Ovary (tissue), 9 donors: Measurements from ENCODE around the gene ADGRF5. TPM values are rescaled to one million over a fixed set of nuclear protein-coding genes. Genes with fewer than 3 reads are reported as not detected.

Experiments used
- DNase-seq, 5 donors: peaks; one replicate each; pipeline ENCODE4 v3.0.0-alpha.2; 2019 to 2020
- H3K27ac ChIP-seq, 2 donors: fragments of 200-600 bp; one replicate each; pipeline versions ENCODE4 v1.5.1 to v1.8.0; 2019 to 2022
- H3K27me3 ChIP-seq: fragments of 200-600 bp; one replicate; pipeline ENCODE4 v1.8.0; 2022
- H3K36me3 ChIP-seq: fragments of 200-600 bp; sonication (generic); one replicate; pipeline ENCODE4 v1.5.1; 2019
- H3K4me1 ChIP-seq: one replicate; pipeline ENCODE4 v1.8.1; 2013; ENCODE audit warnings: mild to moderate bottlenecking, moderate library complexity; ENCODE audit not compliant: insufficient read depth
- H3K4me3 ChIP-seq: fragments of 200-600 bp; sonication (generic); one replicate; pipeline ENCODE4 v1.5.1; 2017
- H3K9me3 ChIP-seq, 2 donors: fragments of 200-600 bp in 1 of 2; sonication (generic) in 1 of 2; one replicate each; pipeline versions ENCODE4 v1.5.1 to v1.8.1; 2013 to 2019; ENCODE audit warnings: mild to moderate bottlenecking in 1 of 2, moderate library complexity in 1 of 2
- EP300 ChIP-seq: sonication (generic); formaldehyde crosslinking; IDR thresholded peaks from one replicate; pipeline ENCODE4 v1.6.1; 2017; ENCODE audit warnings: antibody characterized with exemption
- POLR2A ChIP-seq: fragments of 450-650 bp; IDR thresholded peaks from one replicate; pipeline ENCODE4 v1.6.1; 2017; ENCODE audit warnings: antibody characterized with exemption, mild to moderate bottlenecking, moderate library complexity
- WGBS, 3 donors: extraction: QIAGEN DNeasy Blood & Tissue Kit in 1 of 3; methylation state at CpG; one replicate each; pipeline versions ENCODE4 v1.1.5 to v1.1.7; 2013 to 2017; 5-methylcytosine and 5-hydroxymethylcytosine counted together
- intact Hi-C, 4 donors: fragments of 100-400 bp; cut with DNase I; formaldehyde crosslinking; loops; one replicate each; pipeline versions ENCODE4 v1.11.0 to v1.15.1; 2022 to 2023
- polyA plus RNA-seq, 2 donors: library from polyadenylated mRNA; stranded (reverse); fragments of 200-250 nt in 1 of 2; fragments of 350-450 nt in 1 of 2; fragmentation: Illumina TruSeq in 1 of 2; extraction: RNeasy Lipid Tissue Mini Kit (QIAGEN cat#74804) in 1 of 2; gene quantifications; one replicate each; pipeline ENCODE4 v1.2.3, GENCODE V29; 2013 to 2014
- total RNA-seq, 7 donors: library from RNA; depleted of rRNA in 2 of 7; stranded (reverse); fragments of >200 nt in 2 of 7; fragmentation: NEBNext Ultra II Directional in 3 of 7; extraction: Animal tissue kit (Norgen Biotek cat#: 25700) in 3 of 7; gene quantifications; one replicate each; pipeline versions ENCODE4 v1.1.0 to v1.2.4, GENCODE V29; 2016 to 2023
- TF ChIP-seq, protein P1 (sequence below), 3 donors: fragments of 450-650 bp in 2 of 3; fragments of 200-600 bp in 1 of 3; IDR thresholded peaks; one replicate each; pipeline versions ENCODE4 v1.5.1 to v1.8.0; 2016 to 2022; ENCODE audit warnings: antibody characterized with exemption in 3 of 3, mild to moderate bottlenecking in 1 of 3
- donor health status: DM: no; HTN: no; CAD: no; lungs with moderate emphysema.
- donor health status: DM: no; HTN: no; CAD: no.
- donor health status: Bipolar disorder and iron deficiency.
- donor health status: DM: yes; HTN: yes; CAD: no.
- donor health status: DM: no; HTN: no; CAD: no.
- donor health status: DM: yes; HTN: yes; CAD: no.

The ADGRF5 gene
- total and polyA plus RNA-seq, 9 donors, result 4.7 to 41.2 (median 10.6) TPM

- intact Hi-C loops, result no loop called here
- Histone ChIP-seq H3K36me3 (no peaks in the 10 kb centered on the region), H3K9me3 (no peaks in the 10 kb centered on the region), H3K4me1 (no peaks in the 10 kb centered on the region), H3K27me3 (no peaks in the 10 kb centered on the region), H3K4me3 (no peak overlapping the region), H3K27ac (no peak overlapping the region)
- no peak for DNase-seq
- TF ChIP-seq EP300 (no peak), POLR2A (no peak)
- TF ChIP-seq, protein P1, sequence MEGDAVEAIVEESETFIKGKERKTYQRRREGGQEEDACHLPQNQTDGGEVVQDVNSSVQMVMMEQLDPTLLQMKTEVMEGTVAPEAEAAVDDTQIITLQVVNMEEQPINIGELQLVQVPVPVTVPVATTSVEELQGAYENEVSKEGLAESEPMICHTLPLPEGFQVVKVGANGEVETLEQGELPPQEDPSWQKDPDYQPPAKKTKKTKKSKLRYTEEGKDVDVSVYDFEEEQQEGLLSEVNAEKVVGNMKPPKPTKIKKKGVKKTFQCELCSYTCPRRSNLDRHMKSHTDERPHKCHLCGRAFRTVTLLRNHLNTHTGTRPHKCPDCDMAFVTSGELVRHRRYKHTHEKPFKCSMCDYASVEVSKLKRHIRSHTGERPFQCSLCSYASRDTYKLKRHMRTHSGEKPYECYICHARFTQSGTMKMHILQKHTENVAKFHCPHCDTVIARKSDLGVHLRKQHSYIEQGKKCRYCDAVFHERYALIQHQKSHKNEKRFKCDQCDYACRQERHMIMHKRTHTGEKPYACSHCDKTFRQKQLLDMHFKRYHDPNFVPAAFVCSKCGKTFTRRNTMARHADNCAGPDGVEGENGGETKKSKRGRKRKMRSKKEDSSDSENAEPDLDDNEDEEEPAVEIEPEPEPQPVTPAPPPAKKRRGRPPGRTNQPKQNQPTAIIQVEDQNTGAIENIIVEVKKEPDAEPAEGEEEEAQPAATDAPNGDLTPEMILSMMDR (IDR thresholded peaks at IDR 0.05), result no peak
- 91 to 97% (median 95%) methylated on average over 6 of the region's 6 CpGs for whole genome bisulfite sequencing, 3 donors
These were observed 34.7 kb upstream of the ADGRF5 start for GRCh38 chr6:46956409-46956808.

DNA sequence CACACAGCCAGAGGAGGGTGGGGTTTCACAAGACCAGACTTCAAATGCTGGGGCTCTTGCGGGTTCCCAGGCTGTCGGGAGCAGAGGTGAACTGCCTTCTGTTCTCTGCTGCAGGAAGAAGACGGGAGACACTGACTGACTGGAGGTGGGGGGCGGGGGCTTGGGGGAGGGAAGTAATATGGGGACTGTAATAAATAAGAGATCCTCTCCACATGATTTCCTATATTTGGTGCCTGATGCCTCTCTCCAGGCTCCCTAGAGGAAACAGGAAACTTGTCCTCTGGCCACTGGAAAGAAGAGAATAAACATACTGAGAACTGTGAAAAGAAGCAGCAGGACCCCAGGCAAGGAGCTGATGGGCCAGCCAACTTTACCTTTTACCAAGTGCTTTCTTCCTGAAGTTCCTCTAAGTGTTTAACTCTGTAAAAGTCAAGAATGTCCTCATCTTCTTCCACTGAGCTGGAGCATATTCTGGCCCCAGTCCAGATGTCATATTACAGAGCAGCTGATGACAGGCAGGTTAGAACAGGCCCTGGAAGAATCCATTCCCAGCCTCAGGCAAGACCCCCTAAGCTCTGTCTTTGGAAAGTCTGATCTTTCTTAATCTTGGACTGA lies 33.2 kb upstream of the ADGRF5 start:
- Histone ChIP-seq H3K9me3 (no peaks in the 10 kb centered on the region), H3K4me3 (no peak overlapping the region), H3K27ac (no peak overlapping the region), H3K27me3 (no peaks in the 10 kb centered on the region), H3K36me3 (no peaks in the 10 kb centered on the region), H3K4me1 (no peaks in the 10 kb centered on the region)
- TF ChIP-seq, protein P1 (IDR thresholded peaks at IDR 0.05), result no peak
- TF ChIP-seq EP300, result no peak
- no peak for TF ChIP-seq POLR2A
- DNase-seq, result no peak
- intact Hi-C loops, result no loop called here
- 40 to 54% (median 50%) methylated on average over 4 of the region's 4 CpGs for WGBS, 3 donors

DNA sequence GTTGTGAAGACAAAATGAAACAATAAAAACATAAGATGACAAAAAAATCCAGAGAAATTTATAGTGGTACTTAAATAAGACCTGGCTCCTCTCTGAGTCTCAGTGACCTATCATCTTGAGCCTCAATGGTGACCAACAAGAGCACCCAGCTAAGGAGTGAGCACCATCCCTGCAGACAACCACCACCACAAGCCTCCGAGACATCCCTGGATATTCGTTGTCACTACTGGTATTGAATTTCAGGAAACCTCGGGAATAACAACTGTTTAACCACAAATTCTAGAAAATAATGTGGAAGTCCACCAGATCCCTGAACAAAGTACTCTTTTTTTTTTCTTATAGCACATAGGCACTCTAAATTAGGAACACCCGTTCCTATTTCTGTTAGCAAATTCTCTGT lies 32.2 kb upstream of the ADGRF5 start:
- WGBS, 3 donors, result 63 to 71% (median 66%) methylated on average over 4 of the region's 4 CpGs
- H3K4me3 ChIP-seq, result no peak overlapping the region
- H3K9me3 ChIP-seq, result no peaks in the 10 kb centered on the region
- no peak for DNase-seq
- intact Hi-C loops, result no loop called here
- H3K27ac ChIP-seq, result no peak overlapping the region
- no peaks in the 10 kb centered on the region for H3K27me3 ChIP-seq
- TF ChIP-seq POLR2A, result no peak
- TF ChIP-seq, protein P1 (IDR thresholded peaks at IDR 0.05), result no peak
- no peaks in the 10 kb centered on the region for H3K36me3 ChIP-seq
- H3K4me1 ChIP-seq, result no peaks in the 10 kb centered on the region

DNA sequence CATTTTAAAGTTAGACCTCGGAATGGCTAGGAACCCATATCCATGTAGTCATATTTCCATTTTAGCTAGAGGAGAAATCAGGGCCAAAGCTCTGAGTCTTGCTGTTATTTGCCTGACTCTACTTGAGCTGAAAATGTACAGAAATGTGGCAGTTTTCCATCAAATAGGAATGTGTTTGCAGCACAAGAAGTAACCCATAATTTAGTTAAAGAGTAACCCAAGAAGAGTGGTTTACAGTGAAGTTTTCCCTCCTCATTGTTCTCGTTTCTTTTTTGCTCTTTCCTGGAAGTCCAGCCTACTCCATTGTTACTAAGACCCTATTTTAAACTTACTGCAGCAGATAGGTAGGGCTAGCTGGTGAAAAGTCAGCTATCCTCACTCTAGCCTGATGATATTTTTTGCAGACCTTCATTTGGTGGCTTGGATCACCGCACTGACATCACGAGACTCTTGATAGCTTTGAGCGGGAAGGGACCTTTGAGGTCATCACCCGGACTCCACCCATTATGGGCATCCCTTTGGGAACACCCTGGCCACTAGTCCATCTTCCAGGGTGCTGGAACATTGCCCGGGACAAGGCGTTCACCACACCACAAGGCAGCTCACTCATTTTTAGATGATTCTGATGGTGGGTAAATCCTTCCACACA lies 28.0 kb upstream of the ADGRF5 start:
- DNase-seq, result peak in 1 of 5 donors; percentile 29
- H3K4me1 ChIP-seq, result no peaks in the 10 kb centered on the region
- H3K9me3 ChIP-seq, result no peaks in the 10 kb centered on the region
- intact Hi-C loops, result no loop called here
- no peak overlapping the region for H3K27ac ChIP-seq
- H3K4me3 ChIP-seq, result no peak overlapping the region
- 73 to 85% (median 82%) methylated on average over 8 of the region's 8 CpGs for WGBS, 3 donors
- no peak for TF ChIP-seq POLR2A
- TF ChIP-seq, protein P1 (IDR thresholded peaks at IDR 0.05), result no peak
- no peak for TF ChIP-seq EP300
- no peaks in the 10 kb centered on the region for H3K27me3 ChIP-seq
- H3K36me3 ChIP-seq, result no peaks in the 10 kb centered on the region
